ENCODE measurements around the gene IFNG.

GRCh38 chr12:68177562-68177961, 18.0 kb upstream of the IFNG start:
- TF ChIP-seq, protein P1, sequence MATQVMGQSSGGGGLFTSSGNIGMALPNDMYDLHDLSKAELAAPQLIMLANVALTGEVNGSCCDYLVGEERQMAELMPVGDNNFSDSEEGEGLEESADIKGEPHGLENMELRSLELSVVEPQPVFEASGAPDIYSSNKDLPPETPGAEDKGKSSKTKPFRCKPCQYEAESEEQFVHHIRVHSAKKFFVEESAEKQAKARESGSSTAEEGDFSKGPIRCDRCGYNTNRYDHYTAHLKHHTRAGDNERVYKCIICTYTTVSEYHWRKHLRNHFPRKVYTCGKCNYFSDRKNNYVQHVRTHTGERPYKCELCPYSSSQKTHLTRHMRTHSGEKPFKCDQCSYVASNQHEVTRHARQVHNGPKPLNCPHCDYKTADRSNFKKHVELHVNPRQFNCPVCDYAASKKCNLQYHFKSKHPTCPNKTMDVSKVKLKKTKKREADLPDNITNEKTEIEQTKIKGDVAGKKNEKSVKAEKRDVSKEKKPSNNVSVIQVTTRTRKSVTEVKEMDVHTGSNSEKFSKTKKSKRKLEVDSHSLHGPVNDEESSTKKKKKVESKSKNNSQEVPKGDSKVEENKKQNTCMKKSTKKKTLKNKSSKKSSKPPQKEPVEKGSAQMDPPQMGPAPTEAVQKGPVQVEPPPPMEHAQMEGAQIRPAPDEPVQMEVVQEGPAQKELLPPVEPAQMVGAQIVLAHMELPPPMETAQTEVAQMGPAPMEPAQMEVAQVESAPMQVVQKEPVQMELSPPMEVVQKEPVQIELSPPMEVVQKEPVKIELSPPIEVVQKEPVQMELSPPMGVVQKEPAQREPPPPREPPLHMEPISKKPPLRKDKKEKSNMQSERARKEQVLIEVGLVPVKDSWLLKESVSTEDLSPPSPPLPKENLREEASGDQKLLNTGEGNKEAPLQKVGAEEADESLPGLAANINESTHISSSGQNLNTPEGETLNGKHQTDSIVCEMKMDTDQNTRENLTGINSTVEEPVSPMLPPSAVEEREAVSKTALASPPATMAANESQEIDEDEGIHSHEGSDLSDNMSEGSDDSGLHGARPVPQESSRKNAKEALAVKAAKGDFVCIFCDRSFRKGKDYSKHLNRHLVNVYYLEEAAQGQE (IDR thresholded peaks at IDR 0.05; ENCODE audit: insufficient read depth in 1 of 2, low read depth in 2 of 2, low read length in 2 of 2): no peak
- TF ChIP-seq POLR2AphosphoS5 (IDR thresholded peaks at IDR 0.05; ENCODE audit: low read depth, low read length) (no peak), SIN3A (IDR thresholded peaks at IDR 0.05; ENCODE audit: borderline replicate concordance, insufficient read depth, low read length) (no peak), TAF1 (IDR thresholded peaks at IDR 0.05; ENCODE audit: borderline replicate concordance, insufficient read depth, low read length) (no peak)
